H9 (cell line): Measurements from ENCODE around the gene ADAMTS2. TPM values are rescaled to one million over a fixed set of nuclear protein-coding genes. Genes with fewer than 3 reads are reported as not detected.

ENCODE experiments used
- DNase-seq: peaks from one replicate; pipeline ENCODE4 v3.0.0-alpha.2; 2017
- H2AFZ ChIP-seq: one replicate; pipeline ENCODE4 v1.6.1; 2013; ENCODE audit warnings: mild to moderate bottlenecking, low read length, control low read depth, moderate library complexity
- H2AK5ac ChIP-seq: 2 replicates; pipeline ENCODE4 v1.6.1; 2013; ENCODE audit warnings: low read length, control low read depth, mixed read lengths; ENCODE audit not compliant: insufficient read length
- H2BK120ac ChIP-seq: one replicate; pipeline ENCODE4 v1.6.1; 2013; ENCODE audit warnings: low read depth, mild to moderate bottlenecking, low read length, control low read depth, inconsistent platforms; ENCODE audit not compliant: poor library complexity, severe bottlenecking
- H2BK12ac ChIP-seq: 2 replicates; pipeline ENCODE4 v1.6.1; 2013; ENCODE audit warnings: low read length, control low read depth, mixed read lengths, low read depth; ENCODE audit not compliant: insufficient read length
- H2BK15ac ChIP-seq: 2 replicates; pipeline ENCODE4 v1.6.1; 2013; ENCODE audit warnings: low read depth, low read length, control low read depth
- H2BK20ac ChIP-seq: one replicate; pipeline ENCODE4 v1.6.1; 2013; ENCODE audit warnings: low read depth, mild to moderate bottlenecking, low read length, control low read depth, inconsistent platforms; ENCODE audit not compliant: poor library complexity, severe bottlenecking
- H2BK5ac ChIP-seq: 2 replicates; pipeline ENCODE4 v1.6.1; 2013; ENCODE audit warnings: low read length, control low read depth, mixed read lengths; ENCODE audit not compliant: insufficient read length
- H3K14ac ChIP-seq: 2 replicates; pipeline ENCODE4 v1.6.1; 2013; ENCODE audit warnings: low read length, control low read depth; ENCODE audit not compliant: insufficient read depth
- H3K18ac ChIP-seq: 2 replicates; pipeline ENCODE4 v1.6.1; 2013; ENCODE audit warnings: low read depth, mild to moderate bottlenecking, mixed read lengths, low read length, control low read depth; ENCODE audit not compliant: insufficient read length
- H3K23ac ChIP-seq: 2 replicates; pipeline ENCODE4 v1.6.1; 2013; ENCODE audit warnings: low read length, control low read depth, mixed read lengths, low read depth; ENCODE audit not compliant: insufficient read length
- H3K23me2 ChIP-seq: 2 replicates; pipeline ENCODE4 v1.6.1; 2013; ENCODE audit warnings: low read depth, mild to moderate bottlenecking, mixed read lengths, low read length, control low read depth; ENCODE audit not compliant: insufficient read length, poor library complexity, severe bottlenecking
- H3K27ac ChIP-seq: 2 replicates; pipeline ENCODE4 v1.5.1; 2013; ENCODE audit warnings: low read length, control low read depth, mixed read lengths, low read depth; ENCODE audit not compliant: insufficient read length
- H3K27me3 ChIP-seq: 2 replicates; pipeline ENCODE4 v1.6.1; 2013; ENCODE audit warnings: low read length, control low read depth, inconsistent platforms; ENCODE audit not compliant: insufficient read depth
- H3K4ac ChIP-seq: 2 replicates; pipeline ENCODE4 v1.6.1; 2013; ENCODE audit warnings: low read depth, mild to moderate bottlenecking, control low read depth, inconsistent platforms, low read length, moderate library complexity
- H3K4me1 ChIP-seq: 2 replicates; pipeline ENCODE4 v1.6.1; 2013; ENCODE audit warnings: low read length, control low read depth, inconsistent platforms; ENCODE audit not compliant: insufficient read depth
- H3K4me2 ChIP-seq: 2 replicates; pipeline ENCODE4 v1.6.1; 2013; ENCODE audit warnings: low read length, control low read depth, mixed read lengths; ENCODE audit not compliant: insufficient read length, insufficient read depth
- H3K56ac ChIP-seq: 2 replicates; pipeline ENCODE4 v1.6.1; 2013; ENCODE audit warnings: low read depth, mild to moderate bottlenecking, mixed read lengths, low read length, control low read depth; ENCODE audit not compliant: insufficient read length
- H3K79me1 ChIP-seq: 2 replicates; pipeline ENCODE4 v1.6.1; 2013; ENCODE audit warnings: low read depth, mild to moderate bottlenecking, moderate library complexity, low read length, control low read depth, inconsistent platforms; ENCODE audit not compliant: insufficient read depth, poor library complexity, severe bottlenecking
- H3K79me2 ChIP-seq: 2 replicates; pipeline ENCODE4 v1.6.1; 2013; ENCODE audit warnings: low read length, control low read depth, inconsistent platforms; ENCODE audit not compliant: insufficient read depth
- H3K9ac ChIP-seq: 2 replicates; pipeline ENCODE4 v1.6.1; 2013; ENCODE audit warnings: low read length, control low read depth, mixed read lengths; ENCODE audit not compliant: insufficient read length; ENCODE audit errors: extremely low read depth
- H3K9me3 ChIP-seq: one replicate; pipeline ENCODE4 v1.6.1; 2013; ENCODE audit warnings: low read depth, low read length, inconsistent platforms; ENCODE audit not compliant: control insufficient read depth
- H3T11ph ChIP-seq: one replicate; pipeline ENCODE4 v1.6.1; 2013; ENCODE audit warnings: mild to moderate bottlenecking, low read length, control low read depth, inconsistent platforms
- H4K20me1 ChIP-seq: one replicate; pipeline ENCODE4 v1.6.1; 2013; ENCODE audit not compliant: control insufficient read depth, insufficient read length, insufficient read depth
- H4K5ac ChIP-seq: 2 replicates; pipeline ENCODE4 v1.6.1; 2013; ENCODE audit warnings: low read depth, mild to moderate bottlenecking, mixed read lengths, low read length, control low read depth; ENCODE audit not compliant: insufficient read length
- H4K8ac ChIP-seq: replicated peaks from 2 replicates; pipeline ENCODE4 v1.6.1; 2013; ENCODE audit warnings: low read length, control low read depth, mixed read lengths, low read depth; ENCODE audit not compliant: insufficient read length
- H4K91ac ChIP-seq: 2 replicates; pipeline ENCODE4 v1.6.1; 2013; ENCODE audit warnings: low read depth, mild to moderate bottlenecking, moderate library complexity, mixed read lengths, low read length, control low read depth; ENCODE audit not compliant: insufficient read length
- H3K27ac Mint-ChIP-seq, 3 experiments: 2 replicates in 2 of 3; 3 replicates in 1 of 3; pipeline ENCODE4 v1.8.0; 2020 to 2021; ENCODE audit warnings: mixed read lengths in 3 of 3, mild to moderate bottlenecking in 1 of 3, moderate library complexity in 1 of 3
- H3K27me3 Mint-ChIP-seq: 2 replicates; pipeline ENCODE4 v1.8.0; 2021; ENCODE audit warnings: low read depth, mild to moderate bottlenecking, moderate library complexity, mixed read lengths
- H3K36me3 Mint-ChIP-seq, 3 experiments: 2 replicates in 2 of 3; 3 replicates in 1 of 3; pipeline ENCODE4 v1.8.0; 2020 to 2021; ENCODE audit warnings: low read depth in 3 of 3, mixed read lengths in 3 of 3; ENCODE audit not compliant: insufficient read depth in 1 of 3
- H3K4me1 Mint-ChIP-seq, 2 experiments: 2 replicates each; pipeline ENCODE4 v1.8.0; 2020; ENCODE audit warnings: mixed read lengths in 2 of 2
- H3K4me3 Mint-ChIP-seq, 2 experiments: 2 replicates in 1 of 2; 3 replicates in 1 of 2; pipeline ENCODE4 v1.8.0; 2020 to 2021; ENCODE audit warnings: mild to moderate bottlenecking in 2 of 2, mixed read lengths in 2 of 2, moderate library complexity in 1 of 2
- H3K9me3 Mint-ChIP-seq, 2 experiments: 2 replicates in 1 of 2; 3 replicates in 1 of 2; pipeline ENCODE4 v1.8.0; 2020; ENCODE audit warnings: mild to moderate bottlenecking in 2 of 2, mixed read lengths in 2 of 2, moderate library complexity in 1 of 2
- WGBS: extraction: QIAGEN DNeasy Blood & Tissue Kit; methylation state at CpG from one replicate; pipeline ENCODE4 v1.1.7; 2013; ENCODE audit warnings: missing lambda C conversion rate, low lambda C conversion rate, mixed read lengths; ENCODE audit not compliant: insufficient read length; ENCODE audit errors: extremely low coverage; 5-methylcytosine and 5-hydroxymethylcytosine counted together
- total RNA-seq: library from RNA; stranded (reverse); gene quantifications from 2 replicates; pipeline ENCODE4 v1.2.1, GENCODE V29; 2021
- TF ChIP-seq, protein P1 (sequence below): fragments of 200-600 bp; sonication (generic); conservative IDR thresholded peaks from 3 replicates; pipeline ENCODE4 v1.8.0; 2021; ENCODE audit warnings: antibody characterized with exemption, mild to moderate bottlenecking

ADAMTS2 gene
- total RNA-seq, 1 experiment from 2014 or later: 5.4 TPM

DNA sequence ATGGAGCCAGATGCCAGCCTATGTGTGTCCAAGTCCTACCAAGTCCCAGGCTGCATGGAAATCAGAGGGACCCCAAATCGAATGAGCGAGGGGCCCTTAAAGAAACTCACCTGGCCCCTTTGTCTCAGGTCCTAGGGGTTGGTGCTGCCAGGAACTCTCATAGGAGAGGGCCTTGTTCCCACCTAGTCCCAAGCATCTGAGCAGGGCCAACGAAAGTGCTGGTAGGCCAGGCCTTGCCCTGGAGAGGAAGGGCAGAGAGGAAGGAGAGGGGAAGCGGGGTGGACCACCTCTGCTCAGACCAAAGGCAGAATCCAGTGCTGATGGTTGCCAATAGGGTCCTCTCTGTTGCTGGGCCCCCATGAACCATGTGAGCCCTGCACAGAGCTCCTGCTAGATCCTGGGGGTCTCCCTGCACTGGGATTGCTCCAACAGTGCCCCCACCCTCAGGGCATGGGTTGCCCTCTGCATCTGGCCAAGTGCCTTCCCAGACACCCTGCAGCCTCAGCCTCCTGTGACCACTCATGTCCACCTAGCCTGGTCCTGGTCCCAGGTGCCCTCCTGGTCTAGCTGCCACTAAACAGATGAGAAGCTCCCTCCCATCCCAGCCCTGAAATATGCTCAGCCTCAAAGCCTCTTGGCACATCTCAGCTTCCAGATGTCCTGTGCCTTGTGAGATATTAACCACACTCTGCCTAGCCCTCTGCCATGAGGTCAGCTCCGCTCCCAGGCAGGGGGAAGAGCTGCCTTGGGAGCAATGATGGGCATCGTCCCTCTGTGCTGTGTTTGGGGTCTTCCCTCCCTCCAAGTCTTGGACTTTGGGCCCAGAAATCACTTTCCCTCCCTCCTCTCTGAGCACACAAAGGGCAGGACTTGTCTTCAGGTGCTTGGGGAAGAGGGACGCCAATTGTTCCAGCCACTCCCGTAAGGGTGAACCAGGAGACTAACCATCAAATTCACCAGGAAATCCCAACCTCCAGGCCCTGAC lies 109.6 kb downstream of the ADAMTS2 start:
- Histone ChIP-seq H3K4me2 (no peak overlapping the region), H4K5ac (no peak overlapping the region), H4K91ac (no peak overlapping the region), H3K4me1 (peaks cover 4% of the 10 kb centered on the region; the same call in 1 of the 2 replicates), H3T11ph (no peak overlapping the region), H2BK20ac (no peak overlapping the region), H4K8ac (no peak overlapping the region), H3K4ac (no peak overlapping the region), H2AK5ac (no peak overlapping the region), H3K79me1 (no peaks in the 10 kb centered on the region), H3K18ac (no peak overlapping the region), H4K20me1 (no peaks in the 10 kb centered on the region), H2BK120ac (no peak overlapping the region), H3K56ac (no peak overlapping the region), H2BK15ac (no peak overlapping the region), H3K9ac (no peak overlapping the region), H3K27me3 (no peaks in the 10 kb centered on the region), H2BK12ac (no peak overlapping the region), H3K23me2 (no peaks in the 10 kb centered on the region), H3K79me2 (no peaks in the 10 kb centered on the region), H2BK5ac (no peak overlapping the region), H3K23ac (no peak overlapping the region), H3K9me3 (no peaks in the 10 kb centered on the region), H2AFZ (no peak overlapping the region), H3K27ac (no peak overlapping the region), H3K14ac (no peak overlapping the region; the same call in 1 of the 2 replicates)
- H3K9me3 Mint-ChIP-seq: peaks cover 6 to 9% of the 10 kb centered on the region in 2 experiments; a peak in 4 of 5 replicates
- no CpG with 5 or more reads among the region's 8 CpGs for WGBS
- TF ChIP-seq, protein P1, sequence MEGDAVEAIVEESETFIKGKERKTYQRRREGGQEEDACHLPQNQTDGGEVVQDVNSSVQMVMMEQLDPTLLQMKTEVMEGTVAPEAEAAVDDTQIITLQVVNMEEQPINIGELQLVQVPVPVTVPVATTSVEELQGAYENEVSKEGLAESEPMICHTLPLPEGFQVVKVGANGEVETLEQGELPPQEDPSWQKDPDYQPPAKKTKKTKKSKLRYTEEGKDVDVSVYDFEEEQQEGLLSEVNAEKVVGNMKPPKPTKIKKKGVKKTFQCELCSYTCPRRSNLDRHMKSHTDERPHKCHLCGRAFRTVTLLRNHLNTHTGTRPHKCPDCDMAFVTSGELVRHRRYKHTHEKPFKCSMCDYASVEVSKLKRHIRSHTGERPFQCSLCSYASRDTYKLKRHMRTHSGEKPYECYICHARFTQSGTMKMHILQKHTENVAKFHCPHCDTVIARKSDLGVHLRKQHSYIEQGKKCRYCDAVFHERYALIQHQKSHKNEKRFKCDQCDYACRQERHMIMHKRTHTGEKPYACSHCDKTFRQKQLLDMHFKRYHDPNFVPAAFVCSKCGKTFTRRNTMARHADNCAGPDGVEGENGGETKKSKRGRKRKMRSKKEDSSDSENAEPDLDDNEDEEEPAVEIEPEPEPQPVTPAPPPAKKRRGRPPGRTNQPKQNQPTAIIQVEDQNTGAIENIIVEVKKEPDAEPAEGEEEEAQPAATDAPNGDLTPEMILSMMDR: no peak
- H3K27ac Mint-ChIP-seq: peak overlapping the region in 1 of 3 experiments; percentile 21; a peak in 1 of 7 replicates
- peaks cover 16 to 17% of the 10 kb centered on the region in 2 experiments for H3K4me1 Mint-ChIP-seq
- H3K36me3 Mint-ChIP-seq: peaks cover 1 to 5% (median 4%) of the 10 kb centered on the region in 3 experiments; a peak in 5 of 7 replicates
- peak; percentile 17 for DNase-seq
- no peak overlapping the region for H3K4me3 Mint-ChIP-seq
- no peaks in the 10 kb centered on the region; the same call in 1 of the 2 replicates for H3K27me3 Mint-ChIP-seq
